Heart right ventricle (tissue), 16 donors: Measurements from ENCODE around the gene LONP2. TPM values are rescaled to one million over a fixed set of nuclear protein-coding genes. Genes with fewer than 3 reads are reported as not detected.
"Not testable (repeated sequence)": the region's sequence is repeated elsewhere in the genome, so short reads cannot be mapped to it uniquely, and the experiment has no call there.

Source experiments
- ATAC-seq, 8 donors: fragments of 200-7000 bp; cut with Tn5 transposase; one replicate each; pipeline ENCODE4 v1.9.1; 2020; ENCODE audit warnings: mild to moderate bottlenecking in 8 of 8, moderate library complexity in 8 of 8, moderate number of reproducible peaks in 1 of 8
- DNase-seq, 2 donors: peaks; one replicate each; pipeline ENCODE4 v3.0.0-alpha.2; 2020
- H3K27ac ChIP-seq, 10 donors: fragments of 200-600 bp; sonication (generic) in 2 of 10; one replicate each; pipeline versions ENCODE4 v1.5.0 to v1.8.0; 2020 to 2022; ENCODE audit warnings: mild to moderate bottlenecking in 3 of 10
- H3K27me3 ChIP-seq, 7 donors: fragments of 200-600 bp; one replicate each; pipeline ENCODE4 v1.8.0; 2021 to 2022; ENCODE audit warnings: mild to moderate bottlenecking in 2 of 7
- H3K36me3 ChIP-seq, 9 donors: fragments of 200-600 bp; sonication (generic) in 1 of 9; one replicate each; pipeline versions ENCODE4 v1.5.0 to v1.8.0; 2020 to 2022; ENCODE audit warnings: mild to moderate bottlenecking in 2 of 9
- H3K4me1 ChIP-seq, 9 donors: fragments of 200-600 bp; sonication (generic) in 1 of 9; one replicate each; pipeline versions ENCODE4 v1.5.0 to v1.8.0; 2020 to 2022; ENCODE audit warnings: mild to moderate bottlenecking in 4 of 9
- H3K4me3 ChIP-seq, 10 donors: fragments of 200-600 bp; sonication (generic) in 2 of 10; one replicate each; pipeline versions ENCODE4 v1.5.0 to v1.8.0; 2020 to 2022; ENCODE audit warnings: mild to moderate bottlenecking in 7 of 10, moderate library complexity in 2 of 10
- H3K9me3 ChIP-seq, 11 donors: fragments of 200-600 bp in 10 of 11; sonication (generic) in 2 of 11; one replicate each; pipeline versions ENCODE4 v1.5.0 to v1.8.0; 2013 to 2022; ENCODE audit warnings: mild to moderate bottlenecking in 2 of 11, control low read depth in 1 of 11, moderate library complexity in 1 of 11
- CTCF ChIP-seq, 9 donors: fragments of 200-600 bp; sonication (generic) in 2 of 9; IDR thresholded peaks; one replicate each; pipeline versions ENCODE4 v1.5.0 to v1.8.0; 2021 to 2022; ENCODE audit warnings: antibody characterized with exemption in 9 of 9, mild to moderate bottlenecking in 5 of 9, moderate library complexity in 1 of 9
- WGBS, 2 donors: extraction: QIAGEN DNeasy Blood & Tissue Kit; methylation state at CpG; one replicate each; pipeline ENCODE4 v1.1.7; 2013; ENCODE audit warnings: inconsistent platforms in 1 of 2; 5-methylcytosine and 5-hydroxymethylcytosine counted together
- intact Hi-C, 10 donors: fragments of 100-400 bp; cut with DNase I; formaldehyde crosslinking; loops; one replicate each; pipeline versions ENCODE4 v1.11.1 to v1.14.2; 2022
- polyA plus RNA-seq, 2 donors: library from polyadenylated mRNA; stranded (reverse); fragments of 200-250 nt; gene quantifications; one replicate each; pipeline ENCODE4 v1.2.3, GENCODE V29; 2013
- total RNA-seq, 10 donors: library from RNA; stranded (reverse); fragmentation: NEBNext Ultra II Directional in 3 of 10; extraction: Animal tissue kit (Norgen Biotek cat#: 25700) in 3 of 10; gene quantifications; one replicate each; pipeline versions ENCODE4 v1.2.1 to v1.2.4, GENCODE V29; 2021 to 2023
- donor health status: Arrhythmogenic right ventricular cardiomyopathy.
- donor health status: ischemic (EF 13 %, LVEDD 7.1; RV severe dilation, severe dysfunction).
- donor health status: healthy with polysubstance abuse.
- donor health status: DM: no; HTN: yes; CAD: no.
- donor health status: DM: no; HTN: no; CAD: no.
- donor health status: ischemic (EF 25% LVEDD 6.9; RV normal size, moderate dysfunction).
- donor health status: ischemic (EF 25% LVEDD 5.7; RV mildly dilated, moderate dysfunction).
- donor health status: healthy.
- donor health status: DM: yes; HTN: yes; CAD: no.
- donor health status: Ischemic cardiomyopathy.
- donor health status: ischemic (EF 35%, LVEDD 5.7; RV mildly dilated, moderate dysfunction).
- donor health status: nonischemic (EF 11% LVEDD 7.7; RV severe dilation, severe dysfunction).
- donor health status: DM: yes; HTN: yes; CAD: no.
- donor health status: PGD.
- donor health status: ischemic (EF 29% LVEDD 5.4; RV normal size, mild dysfunction).
- donor health status: nonischemic (EF 23%, LVEDD 6.1; RV moderate dilation, normal function).

Gene LONP2
- total and polyA plus RNA-seq, 12 donors = 16.5 to 86.6 (median 74.5) TPM

- H3K27ac ChIP-seq = no peak overlapping the region
- no peaks in the 10 kb centered on the region for H3K4me1 ChIP-seq
- H3K36me3 ChIP-seq = peaks cover 0 to 97% (median 34%) of the 10 kb centered on the region in 9 donors
- H3K4me3 ChIP-seq = no peak overlapping the region
- DNase-seq = no peak
- ATAC-seq = no peak
- WGBS, 2 donors = 97 to 98% methylated on average over 4 of the region's 4 CpGs
- intact Hi-C loops = no loop called here
- H3K27me3 ChIP-seq = no peaks in the 10 kb centered on the region
- H3K9me3 ChIP-seq = no peaks in the 10 kb centered on the region
- TF ChIP-seq CTCF (IDR thresholded peaks at IDR 0.05) = no peak
Observed at GRCh38 chr16:48299471-48299870, 55.4 kb downstream of the LONP2 start.

GRCh38 chr16:48300391-48300856, 56.3 kb downstream of the LONP2 start:
- 62 to 74% methylated on average over 1 of the region's 1 CpG for WGBS, 2 donors
- Histone ChIP-seq H3K36me3 (peaks cover 0 to 98% (median 43%) of the 10 kb centered on the region in 9 donors), H3K4me1 (no peaks in the 10 kb centered on the region), H3K4me3 (no peak overlapping the region), H3K9me3 (no peaks in the 10 kb centered on the region), H3K27me3 (no peaks in the 10 kb centered on the region), H3K27ac (no peak overlapping the region)
- DNase-seq = no peak
- TF ChIP-seq CTCF (IDR thresholded peaks at IDR 0.05) = no peak
- intact Hi-C loops = no loop called here
- ATAC-seq = no peak

DNA sequence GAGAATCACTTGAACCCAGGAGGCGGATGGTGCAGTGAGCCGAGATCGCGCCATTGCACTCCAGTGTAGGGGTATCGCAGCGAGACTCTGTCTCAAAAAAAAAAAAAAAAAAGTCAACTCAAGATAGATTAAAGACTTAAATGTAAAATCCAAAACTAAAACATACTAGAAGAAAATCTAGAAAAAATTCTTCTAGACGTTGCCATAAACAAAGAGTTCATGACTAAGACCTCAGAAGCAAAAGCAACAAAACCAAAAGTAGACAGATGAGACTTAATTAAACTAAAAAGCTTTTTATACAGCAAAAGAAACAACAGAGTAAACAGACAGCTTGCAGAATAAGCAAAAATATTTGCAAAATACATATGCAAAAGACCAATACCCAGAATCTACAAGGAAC, 64.4 kb downstream of the LONP2 start:
- no peaks in the 10 kb centered on the region for H3K27me3 ChIP-seq
- ATAC-seq = no peak
- WGBS, 2 donors = 98 to 100% methylated on average over 7 of the region's 7 CpGs
- peaks cover 2 to 58% (median 33%) of the 10 kb centered on the region in 11 donors for H3K9me3 ChIP-seq
- no peak overlapping the region for H3K27ac ChIP-seq
- peaks cover 0 to 6% (median 0%) of the 10 kb centered on the region in 9 donors for H3K4me1 ChIP-seq
- H3K4me3 ChIP-seq = no peak overlapping the region
- peaks cover 0 to 100% (median 68%) of the 10 kb centered on the region in 9 donors for H3K36me3 ChIP-seq
- intact Hi-C loops = no loop called here
- no peak for DNase-seq
- TF ChIP-seq CTCF (IDR thresholded peaks at IDR 0.05) = no peak

- Histone ChIP-seq H3K27ac (no peak overlapping the region), H3K9me3 (peaks cover 2 to 65% (median 33%) of the 10 kb centered on the region in 11 donors), H3K36me3 (peaks cover 0 to 94% (median 57%) of the 10 kb centered on the region in 9 donors), H3K4me3 (no peak overlapping the region), H3K4me1 (peaks cover 0 to 6% (median 0%) of the 10 kb centered on the region in 9 donors), H3K27me3 (no peaks in the 10 kb centered on the region)
- intact Hi-C loops = no loop called here
- TF ChIP-seq CTCF (IDR thresholded peaks at IDR 0.05) = no peak
- 96 to 100% methylated on average over 4 of the region's 4 CpGs for WGBS, 2 donors
- ATAC-seq (no peak), DNase-seq (no peak)
Observed at GRCh38 chr16:48310908-48311641, 67.0 kb downstream of the LONP2 start.

- intact Hi-C loops = not testable (repeated sequence)
Observed at GRCh38 chr16:48313905-48314304, 69.8 kb downstream of the LONP2 start.

More at GRCh38 chr16:48313905-48314304, 69.8 kb downstream of the LONP2 start:
- Histone ChIP-seq H3K4me1 (peaks cover 0 to 24% (median 18%) of the 10 kb centered on the region in 9 donors), H3K9me3 (peaks cover 2 to 54% (median 24%) of the 10 kb centered on the region in 11 donors), H3K36me3 (peaks cover 0 to 66% (median 34%) of the 10 kb centered on the region in 9 donors)
- 98 to 100% methylated on average over 3 of the region's 3 CpGs for WGBS, 2 donors
- not testable (repeated sequence) for H3K4me3 ChIP-seq, DNase-seq, H3K27me3 ChIP-seq, H3K27ac ChIP-seq, ATAC-seq
